Astrocyte (in vitro differentiated cells and primary cell): ENCODE measurements around the gene ANKLE2. TPM values are rescaled to one million over a fixed set of nuclear protein-coding genes. Genes with fewer than 3 reads are reported as not detected.

Experiments used
- DNase-seq: peaks from one replicate; pipeline ENCODE4 v3.0.0-alpha.2; 2010; ENCODE audit warnings: low read depth
- FAIRE-seq: peaks from 2 replicates; lab custom pipeline; 2011; peaks lifted over from hg19 to GRCh38; lab: Jason Lieb, UNC
- H2AFZ ChIP-seq: 2 replicates; pipeline ENCODE4 v1.6.0; 2012; ENCODE audit warnings: low read depth, low read length, inconsistent platforms
- H3K27ac ChIP-seq: 2 replicates; pipeline ENCODE4 v1.5.1; 2011; ENCODE audit warnings: low read depth, low read length, inconsistent platforms
- H3K27me3 ChIP-seq: 2 replicates; pipeline ENCODE4 v1.6.0; 2011; ENCODE audit warnings: low read length, inconsistent platforms; ENCODE audit not compliant: insufficient read depth
- H3K36me3 ChIP-seq: 2 replicates; pipeline ENCODE4 v1.5.1; 2011; ENCODE audit warnings: low read length, inconsistent platforms; ENCODE audit not compliant: insufficient read depth
- H3K4me1 ChIP-seq: 2 replicates; pipeline ENCODE4 v1.5.1; 2011; ENCODE audit warnings: low read length, inconsistent platforms; ENCODE audit not compliant: insufficient read depth
- H3K4me2 ChIP-seq: 2 replicates; pipeline ENCODE4 v1.6.0; 2012; ENCODE audit warnings: low read length, inconsistent platforms
- H3K4me3 ChIP-seq: 2 replicates; pipeline ENCODE4 v1.5.1; 2011; ENCODE audit warnings: low read depth, mild to moderate bottlenecking, low read length, inconsistent platforms; ENCODE audit not compliant: insufficient read depth
- H3K79me2 ChIP-seq: 2 replicates; pipeline ENCODE4 v1.6.0; 2012; ENCODE audit warnings: mild to moderate bottlenecking, low read length, inconsistent platforms; ENCODE audit not compliant: insufficient read depth
- H3K9ac ChIP-seq: 2 replicates; pipeline ENCODE4 v1.6.0; 2012; ENCODE audit warnings: mild to moderate bottlenecking, low read length, inconsistent platforms
- H3K9me3 ChIP-seq: 2 replicates; pipeline ENCODE4 v1.5.1; 2012; ENCODE audit warnings: low read depth, mild to moderate bottlenecking, low read length, inconsistent platforms; ENCODE audit not compliant: insufficient read depth
- H4K20me1 ChIP-seq: 2 replicates; pipeline ENCODE4 v1.6.0; 2012; ENCODE audit warnings: low read length, inconsistent platforms; ENCODE audit not compliant: insufficient read depth
- H3K27ac Mint-ChIP-seq: one replicate; pipeline ENCODE4 v1.8.0; 2021; ENCODE audit warnings: mild to moderate bottlenecking, mixed read lengths; ENCODE audit not compliant: unreplicated experiment
- H3K27me3 Mint-ChIP-seq: one replicate; pipeline ENCODE4 v1.8.0; 2021; ENCODE audit warnings: low read depth, mixed read lengths; ENCODE audit not compliant: unreplicated experiment
- H3K36me3 Mint-ChIP-seq: one replicate; pipeline ENCODE4 v1.8.0; 2021; ENCODE audit warnings: low read depth, mixed read lengths; ENCODE audit not compliant: unreplicated experiment
- H3K4me1 Mint-ChIP-seq: one replicate; pipeline ENCODE4 v1.8.0; 2021; ENCODE audit warnings: low read depth, mixed read lengths; ENCODE audit not compliant: unreplicated experiment
- H3K4me3 Mint-ChIP-seq: one replicate; pipeline ENCODE4 v1.8.0; 2021; ENCODE audit warnings: mild to moderate bottlenecking, moderate library complexity, mixed read lengths; ENCODE audit not compliant: unreplicated experiment
- H3K9me3 Mint-ChIP-seq: one replicate; pipeline ENCODE4 v1.8.0; 2021; ENCODE audit warnings: mild to moderate bottlenecking, mixed read lengths; ENCODE audit not compliant: unreplicated experiment
- CTCF ChIP-seq: IDR thresholded peaks from 2 replicates; pipeline ENCODE4 v1.5.1; 2011; ENCODE audit warnings: low read depth, mild to moderate bottlenecking, inconsistent platforms, low read length, moderate library complexity; ENCODE audit not compliant: insufficient read depth
- EZH2 ChIP-seq: IDR thresholded peaks from 2 replicates; pipeline ENCODE4 v1.6.1; 2012; ENCODE audit warnings: mild to moderate bottlenecking, low read length, inconsistent platforms; ENCODE audit not compliant: insufficient read depth
- total RNA-seq: library from RNA; stranded (reverse); gene quantifications from 2 replicates; pipeline ENCODE4 v1.2.1, GENCODE V29; 2021

ANKLE2 gene
- total RNA-seq, 1 donor from 2014 or later: 140 TPM

GRCh38 chr12:132773077-132773955, 11.7 kb upstream of the ANKLE2 start:
- no peak for TF ChIP-seq CTCF
- no peak for TF ChIP-seq EZH2
- Histone ChIP-seq H3K27ac (no peak overlapping the region), H3K9me3 (no peaks in the 10 kb centered on the region), H2AFZ (no peak overlapping the region), H3K4me1 (no peaks in the 10 kb centered on the region), H3K27me3 (no peaks in the 10 kb centered on the region), H4K20me1 (peaks cover 71% of the 10 kb centered on the region), H3K79me2 (peaks cover 19% of the 10 kb centered on the region), H3K4me2 (no peak overlapping the region), H3K9ac (no peak overlapping the region), H3K4me3 (no peak overlapping the region), H3K36me3 (peaks cover 57% of the 10 kb centered on the region)
- Mint-ChIP-seq H3K4me1 (no peaks in the 10 kb centered on the region), H3K27me3 (no peaks in the 10 kb centered on the region), H3K9me3 (no peaks in the 10 kb centered on the region), H3K27ac (no peak overlapping the region), H3K4me3 (no peak overlapping the region), H3K36me3 (peaks cover 13% of the 10 kb centered on the region)
- DNase-seq: no peak
- FAIRE-seq: no peak

DNA sequence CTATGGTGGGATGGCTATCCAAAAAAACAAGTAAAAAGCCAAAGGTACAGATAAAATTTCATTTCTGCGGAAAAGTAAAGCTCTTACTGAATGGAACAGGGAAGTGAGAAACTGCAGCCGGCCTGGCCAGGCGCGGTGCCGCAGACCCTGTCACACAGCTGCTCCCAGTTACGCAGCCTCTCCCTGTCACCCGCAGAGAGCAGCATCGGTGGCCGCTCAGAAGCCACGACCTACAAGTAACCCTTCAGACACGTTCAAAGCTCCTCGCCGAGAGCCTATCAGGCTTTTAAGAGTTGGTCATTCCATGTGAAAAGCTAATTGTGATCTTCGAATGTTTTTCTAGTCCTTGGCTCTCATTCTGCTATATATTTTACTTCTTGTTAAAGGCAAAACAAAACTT, 11.0 kb upstream of the ANKLE2 start:
- Histone ChIP-seq H3K4me3 (no peak overlapping the region), H3K27ac (no peak overlapping the region), H4K20me1 (peaks cover 73% of the 10 kb centered on the region), H3K36me3 (peaks cover 52% of the 10 kb centered on the region), H2AFZ (no peak overlapping the region), H3K4me2 (no peak overlapping the region), H3K4me1 (peaks cover 4% of the 10 kb centered on the region), H3K9ac (no peak overlapping the region), H3K9me3 (no peaks in the 10 kb centered on the region), H3K79me2 (peaks cover 15% of the 10 kb centered on the region), H3K27me3 (no peaks in the 10 kb centered on the region)
- TF ChIP-seq CTCF: no peak
- no peak for TF ChIP-seq EZH2
- no peak for DNase-seq
- Mint-ChIP-seq H3K27ac (no peak overlapping the region), H3K4me3 (no peak overlapping the region), H3K27me3 (no peaks in the 10 kb centered on the region), H3K4me1 (peaks cover 1% of the 10 kb centered on the region), H3K36me3 (peaks cover 14% of the 10 kb centered on the region), H3K9me3 (no peaks in the 10 kb centered on the region)
- no peak for FAIRE-seq
